HUES6 (cell line): Measurements from ENCODE around the gene FOXO6.

ENCODE experiments used
- H3K27ac ChIP-seq: 2 replicates; pipeline ENCODE4 v1.7.0; 2013; ENCODE audit warnings: low read depth, mild to moderate bottlenecking, low read length, inconsistent platforms
- H3K27me3 ChIP-seq: 2 replicates; pipeline ENCODE4 v1.6.1; 2013; ENCODE audit warnings: low read length; ENCODE audit not compliant: control insufficient read depth, insufficient read depth
- H3K36me3 ChIP-seq: 2 replicates; pipeline ENCODE4 v1.6.1; 2013; ENCODE audit warnings: low read length; ENCODE audit not compliant: control insufficient read depth, insufficient read depth
- H3K4me1 ChIP-seq: 2 replicates; pipeline ENCODE4 v1.6.1; 2013; ENCODE audit warnings: low read length; ENCODE audit not compliant: control insufficient read depth, insufficient read depth
- H3K4me3 ChIP-seq: 2 replicates; pipeline ENCODE4 v1.5.1; 2013; ENCODE audit warnings: low read depth, low read length
- H3K9ac ChIP-seq: one replicate; pipeline ENCODE4 v1.6.1; 2013; ENCODE audit warnings: mild to moderate bottlenecking, low read length
- H3K9me3 ChIP-seq: 2 replicates; pipeline ENCODE4 v1.6.1; 2013; ENCODE audit warnings: low read depth, low read length; ENCODE audit not compliant: control insufficient read depth, insufficient read depth

The FOXO6 gene

DNA sequence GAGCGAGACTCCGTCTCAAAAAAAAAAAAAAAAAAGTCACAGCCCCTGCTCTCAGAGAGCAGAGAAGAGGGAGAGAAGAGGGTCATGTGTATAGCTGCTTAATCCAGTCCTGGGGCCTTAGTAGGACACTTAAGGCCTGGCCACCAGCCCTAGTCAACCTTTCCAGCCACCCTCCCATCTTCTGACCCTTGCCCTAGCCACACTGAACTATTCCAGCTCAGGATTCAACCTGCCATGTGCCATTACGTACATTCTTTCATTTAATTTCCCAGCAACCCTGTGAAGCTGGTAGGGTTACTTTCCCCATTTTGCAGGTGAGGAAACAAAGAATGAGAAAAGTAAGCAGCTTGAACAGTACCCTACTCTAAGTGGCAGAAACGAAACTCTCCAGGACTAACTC is 9.0 kb downstream of the FOXO6 start:
- H3K9me3 ChIP-seq, result no peaks in the 10 kb centered on the region
- no peak overlapping the region for H3K27ac ChIP-seq
- no peak overlapping the region for H3K4me3 ChIP-seq
- no peaks in the 10 kb centered on the region for H3K36me3 ChIP-seq
- H3K4me1 ChIP-seq, result peaks cover 54% of the 10 kb centered on the region
- no peak overlapping the region for H3K9ac ChIP-seq
- H3K27me3 ChIP-seq, result peaks cover 65% of the 10 kb centered on the region

DNA sequence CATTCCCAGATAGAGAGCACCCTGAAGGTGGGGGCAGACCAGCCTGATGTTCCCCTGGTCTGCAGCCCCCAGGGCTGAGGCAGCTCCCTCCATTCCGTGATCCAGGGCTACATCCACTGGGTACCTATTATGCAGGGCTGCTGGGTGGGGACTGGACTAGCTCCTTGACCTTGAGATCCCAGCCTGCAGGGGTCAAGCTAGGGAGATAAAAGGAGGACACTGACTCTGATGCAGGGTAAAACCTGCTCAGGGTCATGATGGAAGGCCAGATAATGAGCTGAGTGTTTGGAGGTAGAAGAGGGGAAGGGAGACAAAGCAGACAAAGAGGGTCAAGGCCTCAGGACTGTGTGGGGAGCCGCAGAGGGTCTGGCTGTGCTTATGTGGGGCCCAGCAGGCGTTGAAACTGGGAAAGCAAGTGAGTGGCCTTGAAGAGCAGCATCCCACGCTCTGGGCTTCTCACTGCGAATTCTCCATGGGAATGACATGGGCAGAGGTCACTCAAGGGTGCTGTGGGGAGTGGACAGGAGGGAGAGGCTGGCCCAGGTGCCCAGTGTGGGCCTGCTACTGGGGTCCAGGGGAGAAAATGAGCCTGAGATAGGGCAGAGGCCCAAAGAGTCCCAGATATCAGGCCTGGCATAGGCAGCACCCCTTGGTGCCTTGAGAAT is 9.7 kb downstream of the FOXO6 start:
- no peak overlapping the region for H3K4me3 ChIP-seq
- H3K9me3 ChIP-seq, result no peaks in the 10 kb centered on the region
- H3K9ac ChIP-seq, result no peak overlapping the region
- H3K27me3 ChIP-seq, result peaks cover 64% of the 10 kb centered on the region
- H3K27ac ChIP-seq, result no peak overlapping the region
- no peaks in the 10 kb centered on the region for H3K36me3 ChIP-seq
- H3K4me1 ChIP-seq, result peaks cover 48% of the 10 kb centered on the region

DNA sequence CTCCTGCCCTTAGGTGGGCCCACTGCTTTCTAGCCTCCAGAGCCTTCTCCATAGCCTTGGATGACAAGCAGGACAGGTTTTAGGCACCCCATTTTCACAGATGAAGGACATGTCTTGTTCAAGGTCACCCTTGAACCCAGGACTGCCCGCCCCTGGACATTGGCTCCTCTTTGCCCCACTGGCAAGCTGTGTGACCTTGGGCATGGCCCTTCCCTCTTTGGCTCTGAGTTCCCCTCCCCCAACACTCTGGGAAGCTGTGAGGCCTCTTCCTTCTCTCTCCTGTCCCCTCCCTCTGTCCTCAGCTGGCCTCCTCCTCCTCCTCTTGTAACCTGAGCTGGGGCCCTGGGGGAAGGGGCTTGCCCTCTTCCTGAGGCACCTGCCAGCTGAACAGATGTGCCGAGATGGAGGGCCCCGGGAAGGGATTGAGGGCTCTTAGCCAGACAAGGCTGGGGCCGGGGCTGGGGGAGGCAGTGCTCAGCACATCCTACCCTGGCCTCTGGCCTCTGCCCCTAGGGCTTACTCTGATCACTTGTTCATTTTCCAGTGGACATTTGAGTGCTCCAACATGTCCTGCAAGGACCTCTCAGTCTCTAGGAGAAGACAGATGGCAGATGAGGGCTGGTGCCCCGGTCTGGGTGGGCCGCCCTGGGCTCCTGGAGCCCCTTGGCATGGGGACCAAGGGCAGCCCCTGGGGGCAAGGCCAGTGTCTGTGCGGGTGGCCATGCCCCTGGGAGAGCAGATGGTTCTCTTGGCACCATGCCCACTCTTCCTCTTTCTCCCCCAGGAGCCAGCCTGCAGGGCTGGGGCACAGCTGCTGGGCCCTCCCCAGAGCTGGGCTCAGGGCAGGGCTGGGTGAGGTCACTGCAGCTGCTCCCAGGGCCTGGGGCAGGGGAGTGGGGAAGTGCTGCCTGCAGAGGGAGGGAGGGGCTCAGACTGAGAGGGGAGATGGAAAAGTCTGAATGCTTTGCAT is 10.7 kb downstream of the FOXO6 start:
- no peak overlapping the region for H3K9ac ChIP-seq
- H3K4me3 ChIP-seq, result peak overlapping the region; percentile 41
- H3K36me3 ChIP-seq, result no peaks in the 10 kb centered on the region
- no peak overlapping the region for H3K27ac ChIP-seq
- peaks cover 43% of the 10 kb centered on the region for H3K4me1 ChIP-seq
- peaks cover 64% of the 10 kb centered on the region for H3K27me3 ChIP-seq
- no peaks in the 10 kb centered on the region for H3K9me3 ChIP-seq

GRCh38 chr1:41372600-41372993 is 11.4 kb downstream of the FOXO6 start:
- Histone ChIP-seq H3K4me3 (no peak overlapping the region), H3K9me3 (no peaks in the 10 kb centered on the region), H3K4me1 (peaks cover 38% of the 10 kb centered on the region), H3K36me3 (no peaks in the 10 kb centered on the region), H3K9ac (no peak overlapping the region), H3K27ac (no peak overlapping the region), H3K27me3 (peaks cover 61% of the 10 kb centered on the region)

DNA sequence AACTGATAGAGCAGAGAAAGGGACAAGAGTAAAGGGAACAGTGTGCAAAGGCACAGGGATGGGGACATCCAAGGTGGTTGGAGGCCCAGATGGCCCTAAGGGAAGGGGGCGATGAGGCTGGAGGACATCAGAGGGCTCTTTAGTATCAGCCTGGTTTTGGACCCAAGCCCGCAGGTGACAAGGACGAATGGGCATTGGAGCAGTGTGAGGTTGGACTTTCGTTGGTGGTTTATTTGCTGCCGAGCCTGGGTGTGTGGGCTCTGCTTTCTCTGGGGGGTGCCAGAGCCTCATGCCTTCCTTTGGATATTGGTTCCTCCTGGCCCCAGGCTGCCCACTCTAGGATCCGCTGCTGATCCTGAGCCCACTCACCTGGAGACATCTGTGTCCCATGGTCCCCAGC is 12.1 kb downstream of the FOXO6 start:
- Histone ChIP-seq H3K4me3 (no peak overlapping the region), H3K36me3 (no peaks in the 10 kb centered on the region), H3K9ac (no peak overlapping the region), H3K27ac (no peak overlapping the region), H3K27me3 (peaks cover 59% of the 10 kb centered on the region), H3K4me1 (peaks cover 38% of the 10 kb centered on the region), H3K9me3 (no peaks in the 10 kb centered on the region)

DNA sequence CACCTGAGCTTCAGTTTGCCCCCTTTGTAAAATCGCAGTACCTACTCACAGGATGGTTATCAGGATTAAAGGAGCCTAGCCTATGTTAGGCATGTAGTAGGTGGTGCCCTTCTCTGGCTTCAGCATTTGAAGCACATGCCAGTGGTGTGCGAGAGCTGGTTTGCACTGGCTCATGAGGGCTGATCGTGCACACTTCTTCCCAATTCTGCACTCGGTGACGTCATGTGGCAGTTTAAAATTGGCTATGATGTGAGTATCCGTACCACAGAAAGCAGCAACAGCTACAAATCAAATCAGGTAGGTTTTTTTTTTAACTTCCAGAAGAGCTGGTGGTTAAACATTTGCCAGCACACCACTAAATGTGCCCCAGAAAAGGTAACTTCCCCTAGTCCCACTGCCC is 13.5 kb downstream of the FOXO6 start:
- Histone ChIP-seq H3K27ac (no peak overlapping the region), H3K9ac (no peak overlapping the region), H3K9me3 (no peaks in the 10 kb centered on the region), H3K36me3 (no peaks in the 10 kb centered on the region), H3K4me3 (no peak overlapping the region), H3K27me3 (peaks cover 55% of the 10 kb centered on the region), H3K4me1 (peaks cover 28% of the 10 kb centered on the region)

- Histone ChIP-seq H3K9me3 (no peaks in the 10 kb centered on the region), H3K27ac (no peak overlapping the region), H3K36me3 (no peaks in the 10 kb centered on the region), H3K27me3 (peaks cover 80% of the 10 kb centered on the region), H3K4me1 (peaks cover 12% of the 10 kb centered on the region), H3K9ac (no peak overlapping the region), H3K4me3 (no peak overlapping the region)
Observed at GRCh38 chr1:41377397-41377796, 16.2 kb downstream of the FOXO6 start.

DNA sequence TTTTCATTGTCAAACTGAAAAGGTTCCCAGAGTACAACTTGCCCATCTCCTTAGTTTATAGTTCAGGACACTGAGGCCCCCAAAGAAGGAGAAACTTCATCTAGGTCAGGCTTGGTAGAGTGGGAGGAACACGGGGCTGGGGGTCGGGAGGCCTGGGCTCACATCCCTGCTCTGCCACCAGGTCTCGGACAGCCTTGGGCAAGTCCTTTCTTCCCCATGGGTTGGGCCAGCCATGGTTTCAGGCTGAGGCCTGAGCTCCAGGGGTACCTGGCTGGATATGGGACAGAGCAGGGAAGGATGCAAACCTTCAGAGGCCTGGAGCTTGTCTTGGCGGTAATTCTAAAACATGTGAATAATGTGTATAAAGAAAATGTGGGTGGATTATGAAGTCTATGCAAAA is 17.0 kb downstream of the FOXO6 start:
- Histone ChIP-seq H3K9me3 (no peaks in the 10 kb centered on the region), H3K27me3 (peaks cover 79% of the 10 kb centered on the region), H3K4me3 (no peak overlapping the region), H3K27ac (no peak overlapping the region), H3K36me3 (no peaks in the 10 kb centered on the region), H3K4me1 (peaks cover 6% of the 10 kb centered on the region; the same call in 1 of the 2 replicates), H3K9ac (no peak overlapping the region)

DNA sequence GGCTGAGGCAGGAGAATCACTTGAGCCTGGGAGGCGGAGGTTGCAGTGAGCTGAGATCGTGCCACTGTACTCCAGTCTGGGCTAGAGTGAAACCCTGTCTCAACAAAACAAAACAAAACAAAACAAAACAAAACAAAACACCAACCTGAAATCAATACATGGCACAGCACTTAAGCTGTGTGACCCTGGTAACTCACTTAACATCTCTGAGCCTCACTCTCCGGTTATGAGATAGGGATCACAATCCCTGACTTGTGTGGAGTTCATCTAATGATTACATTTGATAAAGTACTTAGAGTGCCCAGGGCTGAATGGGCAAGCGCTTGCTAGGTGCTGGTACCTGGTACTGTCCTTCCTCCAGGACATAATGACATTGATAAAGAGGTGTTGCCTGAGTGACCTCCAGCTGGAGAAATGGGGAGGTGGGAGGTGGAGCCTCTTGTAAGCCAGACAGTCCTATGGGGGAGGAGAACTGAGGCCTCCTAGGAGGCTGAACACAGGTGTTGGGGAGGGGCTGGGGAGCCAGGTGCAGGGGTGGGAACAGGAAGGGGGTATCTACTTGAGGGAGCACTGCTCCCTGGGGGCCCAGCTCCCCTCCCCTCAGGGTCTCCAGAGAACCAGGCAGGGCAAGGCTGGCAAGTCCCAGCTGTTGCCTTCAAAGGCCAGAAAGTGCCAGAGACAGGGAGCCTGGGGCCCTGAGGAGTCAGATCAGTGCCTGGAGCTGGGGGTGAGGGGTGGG is 17.9 kb downstream of the FOXO6 start:
- H3K27ac ChIP-seq, result no peak overlapping the region
- H3K4me3 ChIP-seq, result no peak overlapping the region
- no peaks in the 10 kb centered on the region for H3K9me3 ChIP-seq
- no peaks in the 10 kb centered on the region for H3K36me3 ChIP-seq
- H3K4me1 ChIP-seq, result peaks cover 15% of the 10 kb centered on the region
- no peak overlapping the region for H3K9ac ChIP-seq
- peaks cover 80% of the 10 kb centered on the region for H3K27me3 ChIP-seq

- no peak overlapping the region for H3K9ac ChIP-seq
- no peaks in the 10 kb centered on the region for H3K36me3 ChIP-seq
- no peaks in the 10 kb centered on the region for H3K9me3 ChIP-seq
- H3K27ac ChIP-seq, result no peak overlapping the region
- H3K4me1 ChIP-seq, result peaks cover 16% of the 10 kb centered on the region
- H3K4me3 ChIP-seq, result no peak overlapping the region
- peaks cover 80% of the 10 kb centered on the region for H3K27me3 ChIP-seq
Observed at GRCh38 chr1:41379738-41380130, 18.5 kb downstream of the FOXO6 start.

GRCh38 chr1:41380195-41380594 is 19.0 kb downstream of the FOXO6 start:
- Histone ChIP-seq H3K27ac (no peak overlapping the region), H3K9me3 (no peaks in the 10 kb centered on the region), H3K9ac (no peak overlapping the region), H3K27me3 (peaks cover 84% of the 10 kb centered on the region), H3K4me3 (no peak overlapping the region), H3K36me3 (no peaks in the 10 kb centered on the region), H3K4me1 (peaks cover 16% of the 10 kb centered on the region)
